Stimulated activated CD8-positive, alpha-beta memory T cell treated with anti-CD3 and anti-CD28 coated beads, Interleukin-7, amount 100 ng/mL, for 1 hour (primary cell): ENCODE data around the gene RASL11B.

ENCODE experiments used
- DNase-seq, 2 donors: peaks; one replicate each; pipeline ENCODE4 v3.0.0-alpha.2; 2020; ENCODE audit warnings: low read depth in 2 of 2

RASL11B gene

GRCh38 chr4:52915191-52915590, 53.1 kb downstream of the RASL11B start:
- DNase-seq = no peak

- DNase-seq = no peak
Observed at GRCh38 chr4:52915730-52916300, 53.7 kb downstream of the RASL11B start.
